ENCODE results near the gene FOXP1.

Gene FOXP1

GRCh38 chr3:71503525-71504249 lies 79.8 kb downstream of the FOXP1 start:
- no peak for DNase-seq

- no peak for DNase-seq
Measured at GRCh38 chr3:71502066-71502625, 81.4 kb downstream of the FOXP1 start.

DNA sequence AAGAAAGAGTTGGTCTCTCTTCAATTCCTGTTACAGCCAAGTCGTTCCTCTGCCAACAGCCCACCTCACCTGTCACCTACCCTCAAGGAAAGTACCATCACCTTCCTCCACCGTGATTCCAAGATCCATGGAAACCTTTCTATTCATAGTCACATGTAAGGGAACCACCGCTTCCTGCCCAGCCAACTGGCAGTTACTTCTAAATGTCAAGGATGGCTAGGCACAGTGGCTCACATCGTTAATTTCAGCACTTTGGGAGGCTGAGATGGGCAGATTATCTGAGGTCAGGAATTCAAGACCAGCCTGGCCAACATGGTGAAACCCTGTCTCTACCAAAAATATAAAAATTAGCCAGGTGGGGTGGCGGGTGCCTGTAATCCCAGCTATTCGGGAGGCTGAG lies 82.8 kb downstream of the FOXP1 start:
- DNase-seq: no peak

DNA sequence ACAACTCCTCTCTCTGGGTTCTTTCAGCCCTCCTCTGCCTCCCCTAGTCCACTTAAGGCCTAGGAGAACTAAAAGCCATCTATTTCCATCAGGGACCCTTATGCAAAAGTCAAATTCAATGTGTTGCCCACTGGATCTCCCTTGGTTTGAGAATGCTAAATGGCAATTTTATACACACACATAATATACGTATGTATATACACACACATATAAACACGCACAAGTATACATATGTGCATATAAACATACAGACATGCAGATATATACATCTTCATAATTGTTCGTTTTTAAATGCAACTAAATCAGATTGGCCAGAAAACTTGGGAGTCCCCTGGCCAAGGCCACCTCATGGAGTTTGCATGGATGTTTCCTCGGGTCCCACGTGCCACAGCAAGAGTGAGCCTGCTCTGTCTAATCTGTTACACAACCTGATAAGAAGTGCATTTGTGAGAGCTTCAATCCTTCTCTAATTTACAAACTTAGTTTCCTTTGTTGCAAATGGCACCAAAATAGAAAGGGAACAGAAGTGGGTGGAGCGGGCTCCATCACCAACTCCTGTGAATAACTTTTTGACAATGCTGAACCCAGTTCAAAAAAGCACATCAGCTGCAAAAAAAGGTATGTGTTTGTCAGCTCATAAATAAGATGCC lies 84.2 kb downstream of the FOXP1 start:
- no peak for DNase-seq

DNA sequence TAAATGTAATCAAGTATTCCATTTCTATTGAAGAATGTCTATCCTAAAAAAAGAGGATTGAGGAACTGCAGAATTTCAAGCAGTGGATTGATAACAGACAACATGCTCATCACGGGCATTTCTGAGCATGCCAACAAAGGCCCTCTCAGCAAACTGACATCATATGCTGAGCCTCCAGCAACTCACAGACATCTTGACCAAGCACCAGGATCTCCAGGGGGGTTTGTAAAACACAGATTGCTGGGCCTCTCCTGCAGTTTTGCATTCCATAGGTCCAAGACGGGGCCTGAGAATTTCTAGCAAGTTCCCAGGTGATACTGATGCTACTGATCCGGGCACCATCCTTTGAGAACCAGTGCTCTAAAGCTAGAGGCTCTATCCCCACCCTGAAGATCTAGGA lies 85.0 kb downstream of the FOXP1 start:
- DNase-seq: no peak

GRCh38 chr3:71497971-71498444 lies 85.5 kb downstream of the FOXP1 start:
- no peak for DNase-seq

DNA sequence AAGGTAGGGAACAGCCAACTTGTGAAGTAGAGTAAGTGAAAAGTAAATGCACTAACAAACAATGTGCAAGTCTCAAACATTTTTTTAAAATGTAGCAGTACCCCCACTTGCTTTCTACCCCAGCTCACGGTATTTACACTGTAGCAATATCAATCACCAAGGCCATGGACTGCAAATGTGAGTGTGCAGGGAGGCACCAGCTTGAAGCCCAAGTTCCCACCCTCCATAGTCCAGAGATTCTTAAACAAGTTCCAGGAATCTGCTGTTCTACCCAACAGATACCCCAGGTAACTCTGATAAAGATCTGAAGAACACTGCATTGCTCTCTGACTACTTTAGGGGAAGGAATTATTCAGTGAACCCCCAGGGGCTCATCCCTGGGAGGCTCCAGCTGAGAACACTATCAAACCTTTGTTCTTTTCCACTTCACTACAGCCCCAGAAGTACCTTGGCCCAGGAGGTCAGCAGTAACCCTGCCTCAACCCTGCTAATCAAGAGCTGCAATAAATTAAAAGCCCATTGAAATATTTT lies 86.1 kb downstream of the FOXP1 start:
- DNase-seq: no peak

- DNase-seq: no peak
Measured at GRCh38 chr3:71495708-71496472, 87.6 kb downstream of the FOXP1 start.

GRCh38 chr3:71494212-71494611 lies 89.3 kb downstream of the FOXP1 start:
- DNase-seq: no peak

GRCh38 chr3:71492974-71493771 lies 90.4 kb downstream of the FOXP1 start:
- no peak for DNase-seq

DNA sequence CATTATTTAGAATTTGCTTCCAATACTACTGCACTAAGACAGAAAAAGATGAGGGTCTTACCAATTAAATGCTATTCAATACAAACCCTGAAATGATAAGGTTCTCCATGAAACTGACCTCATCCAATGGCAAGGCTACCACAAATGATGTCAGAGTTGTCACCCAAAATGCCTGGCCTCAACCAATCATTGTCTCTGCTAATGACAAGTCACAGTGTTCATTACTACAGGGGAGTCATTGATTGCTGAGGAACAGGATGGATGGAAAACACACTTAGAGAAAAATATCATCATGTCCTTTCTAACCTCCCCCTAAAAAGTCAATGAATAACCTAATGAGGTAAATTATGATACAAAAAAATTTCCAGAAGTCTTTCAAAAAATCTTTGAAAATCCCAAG lies 91.0 kb downstream of the FOXP1 start:
- DNase-seq: no peak

DNA sequence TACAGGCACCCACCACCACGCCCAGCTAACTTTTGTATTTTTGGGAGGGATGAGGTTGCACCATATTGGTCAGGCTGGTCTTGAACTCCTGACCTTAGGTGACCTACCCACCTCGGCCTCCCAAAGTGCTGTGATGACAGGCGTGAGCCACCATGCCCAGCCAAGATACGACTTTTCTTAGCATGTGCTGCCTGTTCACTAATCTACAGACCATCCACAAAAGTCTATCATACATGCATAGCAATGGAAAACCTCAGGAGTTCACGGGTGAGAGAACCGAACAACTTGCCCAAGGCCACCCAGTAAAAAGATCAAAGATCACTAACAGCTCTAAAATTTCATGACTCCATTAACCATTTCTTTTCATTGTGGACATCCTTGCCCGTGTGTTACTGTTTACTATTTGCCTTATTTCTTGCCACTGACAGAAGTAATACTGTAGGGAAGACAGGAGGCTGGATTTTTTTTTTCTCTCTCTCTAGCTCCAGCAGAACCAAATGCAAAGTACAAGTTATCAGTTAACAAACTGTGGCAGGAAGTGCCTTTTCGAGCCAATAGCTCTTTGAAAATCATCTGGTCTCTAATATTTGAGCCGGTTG lies 92.3 kb downstream of the FOXP1 start:
- DNase-seq: no peak

DNA sequence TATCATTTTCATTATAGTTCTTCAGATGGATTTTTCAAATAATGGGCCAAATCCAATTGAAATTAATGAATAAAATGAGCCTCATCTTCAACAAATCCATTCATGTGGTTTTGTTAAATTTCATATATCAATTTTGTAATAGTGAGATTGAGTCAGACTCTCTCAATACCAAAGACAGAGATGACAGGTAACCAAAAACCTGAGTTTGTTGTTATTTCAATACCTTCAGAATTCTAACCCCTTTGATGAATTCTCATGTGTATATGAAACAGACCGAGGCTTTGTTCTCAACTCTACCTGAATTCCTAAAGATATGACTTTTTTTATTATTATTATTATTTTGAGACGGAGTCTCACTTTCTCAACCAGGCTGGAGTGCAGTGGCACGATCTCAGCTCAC lies 92.8 kb downstream of the FOXP1 start:
- DNase-seq: no peak

DNA sequence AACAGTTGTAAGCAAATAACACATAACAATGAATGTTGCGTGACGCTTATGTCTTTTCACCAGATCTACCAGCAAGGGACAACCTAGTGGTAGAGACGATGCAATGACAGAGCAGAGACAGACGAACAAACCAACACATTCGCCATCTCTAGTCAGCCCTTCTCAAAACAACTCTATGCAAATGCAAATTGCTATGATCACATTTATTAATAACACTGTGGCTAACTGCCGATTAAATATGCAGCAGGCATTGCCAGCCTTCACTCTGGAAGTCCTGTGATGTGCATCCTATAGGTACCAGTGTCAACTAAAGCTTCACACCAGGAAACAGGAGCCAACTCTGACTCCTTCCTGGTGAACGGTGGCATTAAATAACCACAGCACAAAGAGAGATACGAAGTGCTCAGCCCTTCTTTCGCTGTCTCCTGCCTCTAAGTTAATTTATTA lies 94.2 kb downstream of the FOXP1 start:
- no peak for DNase-seq

GRCh38 chr3:71488882-71489281 lies 94.6 kb downstream of the FOXP1 start:
- DNase-seq: no peak

DNA sequence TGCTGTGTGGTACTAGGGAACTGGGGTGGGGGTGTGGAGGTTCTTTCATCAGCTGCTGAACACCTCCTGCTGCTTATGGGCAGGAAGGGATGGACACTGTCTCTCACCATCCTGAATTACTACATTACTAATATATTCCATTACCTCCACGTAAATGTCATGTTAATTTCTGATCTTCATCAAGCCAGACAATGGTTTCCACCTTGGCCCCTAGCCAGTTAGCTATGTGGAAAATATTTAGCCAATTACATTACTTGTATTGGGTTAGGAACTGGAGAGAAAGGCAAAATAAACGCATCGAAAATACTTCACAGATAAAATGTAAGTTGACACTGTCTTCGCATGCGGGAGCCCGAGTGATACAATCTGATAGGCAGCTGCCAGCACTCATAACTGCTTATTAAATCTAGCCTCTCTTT lies 95.1 kb downstream of the FOXP1 start:
- DNase-seq: peak; percentile 46

GRCh38 chr3:71487418-71487817 lies 96.1 kb downstream of the FOXP1 start:
- DNase-seq: no peak

- DNase-seq: no peak
Measured at GRCh38 chr3:71486831-71487230, 96.7 kb downstream of the FOXP1 start.

- DNase-seq: no peak
Measured at GRCh38 chr3:71485896-71486295, 97.6 kb downstream of the FOXP1 start.

- no peak for DNase-seq
Measured at GRCh38 chr3:71484452-71484851, 99.1 kb downstream of the FOXP1 start.

DNA sequence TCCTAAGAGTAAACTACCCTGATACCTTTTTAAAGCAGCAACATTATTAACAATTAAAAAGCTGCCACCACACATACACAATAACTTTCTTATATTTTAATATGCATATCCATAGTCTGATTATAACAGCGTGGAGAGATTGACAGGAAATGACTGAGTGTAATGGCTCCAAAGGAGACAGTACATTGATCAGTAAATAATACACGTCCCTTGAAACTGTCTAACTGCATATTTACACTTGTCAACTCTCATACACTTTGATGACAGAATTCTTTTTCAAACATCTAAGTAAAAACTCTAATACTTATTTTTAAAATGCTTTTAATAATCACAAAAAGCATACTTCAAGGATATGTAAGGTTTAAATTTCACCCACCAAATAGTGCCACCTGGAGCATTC lies 99.5 kb downstream of the FOXP1 start:
- DNase-seq: no peak

- DNase-seq: no peak
Measured at GRCh38 chr3:71482771-71483170, 100.8 kb downstream of the FOXP1 start.

Data from activated CD8-positive, alpha-beta memory T cell treated with anti-CD3 and anti-CD28 coated beads, Interleukin-2, amount 50 U/mL, for 4 hours (primary cell).